GM10266 (cell line): ENCODE measurements around the gene POU6F2.

Experiments
- DNase-seq: peaks from one replicate; pipeline ENCODE4 v3.0.0; 2012; ENCODE audit errors: extremely low spot score
- CTCF ChIP-seq: IDR thresholded peaks from 2 replicates; pipeline ENCODE4 v1.5.1; 2012; ENCODE audit warnings: mild to moderate bottlenecking, low read depth; ENCODE audit not compliant: control insufficient read depth, insufficient read depth; ENCODE audit errors: missing control alignments

POU6F2 gene

GRCh38 chr7:39463252-39463651 lies 485.5 kb downstream of the POU6F2 start:
- no peak for TF ChIP-seq CTCF
- DNase-seq, result no peak

- no peak for TF ChIP-seq CTCF
- DNase-seq, result no peak
Measured at GRCh38 chr7:39464350-39465054, 486.8 kb downstream of the POU6F2 start.

GRCh38 chr7:39465055-39465929 lies 487.6 kb downstream of the POU6F2 start:
- TF ChIP-seq CTCF, result peak; percentile 79
- peak; percentile 56 for DNase-seq

GRCh38 chr7:39468261-39468660 lies 490.6 kb downstream of the POU6F2 start:
- DNase-seq, result no peak
- no peak for TF ChIP-seq CTCF

GRCh38 chr7:39468808-39469374 lies 491.2 kb downstream of the POU6F2 start:
- no peak for TF ChIP-seq CTCF
- no peak for DNase-seq

- no peak for DNase-seq
- TF ChIP-seq CTCF, result no peak
Measured at GRCh38 chr7:39480901-39481300, 503.2 kb downstream of the POU6F2 start.
